H9 (cell line): Measurements from ENCODE around the gene NAA50. TPM values are rescaled to one million over a fixed set of nuclear protein-coding genes. Genes with fewer than 3 reads are reported as not detected.
A peak's percentile ranks its signal among the peaks of the same experiment; 100 is the strongest.

ENCODE experiments used
- DNase-seq: peaks from one replicate; pipeline ENCODE4 v3.0.0-alpha.2; 2017
- H2AFZ ChIP-seq: one replicate; pipeline ENCODE4 v1.6.1; 2013; ENCODE audit warnings: mild to moderate bottlenecking, low read length, control low read depth, moderate library complexity
- H2AK5ac ChIP-seq: 2 replicates; pipeline ENCODE4 v1.6.1; 2013; ENCODE audit warnings: low read length, control low read depth, mixed read lengths; ENCODE audit not compliant: insufficient read length
- H2BK120ac ChIP-seq: one replicate; pipeline ENCODE4 v1.6.1; 2013; ENCODE audit warnings: low read depth, mild to moderate bottlenecking, low read length, control low read depth, inconsistent platforms; ENCODE audit not compliant: poor library complexity, severe bottlenecking
- H2BK12ac ChIP-seq: 2 replicates; pipeline ENCODE4 v1.6.1; 2013; ENCODE audit warnings: low read length, control low read depth, mixed read lengths, low read depth; ENCODE audit not compliant: insufficient read length
- H2BK15ac ChIP-seq: 2 replicates; pipeline ENCODE4 v1.6.1; 2013; ENCODE audit warnings: low read depth, low read length, control low read depth
- H2BK20ac ChIP-seq: one replicate; pipeline ENCODE4 v1.6.1; 2013; ENCODE audit warnings: low read depth, mild to moderate bottlenecking, low read length, control low read depth, inconsistent platforms; ENCODE audit not compliant: poor library complexity, severe bottlenecking
- H2BK5ac ChIP-seq: 2 replicates; pipeline ENCODE4 v1.6.1; 2013; ENCODE audit warnings: low read length, control low read depth, mixed read lengths; ENCODE audit not compliant: insufficient read length
- H3K14ac ChIP-seq: 2 replicates; pipeline ENCODE4 v1.6.1; 2013; ENCODE audit warnings: low read length, control low read depth; ENCODE audit not compliant: insufficient read depth
- H3K18ac ChIP-seq: 2 replicates; pipeline ENCODE4 v1.6.1; 2013; ENCODE audit warnings: low read depth, mild to moderate bottlenecking, mixed read lengths, low read length, control low read depth; ENCODE audit not compliant: insufficient read length
- H3K23ac ChIP-seq: 2 replicates; pipeline ENCODE4 v1.6.1; 2013; ENCODE audit warnings: low read length, control low read depth, mixed read lengths, low read depth; ENCODE audit not compliant: insufficient read length
- H3K23me2 ChIP-seq: 2 replicates; pipeline ENCODE4 v1.6.1; 2013; ENCODE audit warnings: low read depth, mild to moderate bottlenecking, mixed read lengths, low read length, control low read depth; ENCODE audit not compliant: insufficient read length, poor library complexity, severe bottlenecking
- H3K27ac ChIP-seq: 2 replicates; pipeline ENCODE4 v1.5.1; 2013; ENCODE audit warnings: low read length, control low read depth, mixed read lengths, low read depth; ENCODE audit not compliant: insufficient read length
- H3K27me3 ChIP-seq: 2 replicates; pipeline ENCODE4 v1.6.1; 2013; ENCODE audit warnings: low read length, control low read depth, inconsistent platforms; ENCODE audit not compliant: insufficient read depth
- H3K4ac ChIP-seq: 2 replicates; pipeline ENCODE4 v1.6.1; 2013; ENCODE audit warnings: low read depth, mild to moderate bottlenecking, control low read depth, inconsistent platforms, low read length, moderate library complexity
- H3K4me1 ChIP-seq: 2 replicates; pipeline ENCODE4 v1.6.1; 2013; ENCODE audit warnings: low read length, control low read depth, inconsistent platforms; ENCODE audit not compliant: insufficient read depth
- H3K4me2 ChIP-seq: 2 replicates; pipeline ENCODE4 v1.6.1; 2013; ENCODE audit warnings: low read length, control low read depth, mixed read lengths; ENCODE audit not compliant: insufficient read length, insufficient read depth
- H3K56ac ChIP-seq: 2 replicates; pipeline ENCODE4 v1.6.1; 2013; ENCODE audit warnings: low read depth, mild to moderate bottlenecking, mixed read lengths, low read length, control low read depth; ENCODE audit not compliant: insufficient read length
- H3K79me1 ChIP-seq: 2 replicates; pipeline ENCODE4 v1.6.1; 2013; ENCODE audit warnings: low read depth, mild to moderate bottlenecking, moderate library complexity, low read length, control low read depth, inconsistent platforms; ENCODE audit not compliant: insufficient read depth, poor library complexity, severe bottlenecking
- H3K79me2 ChIP-seq: 2 replicates; pipeline ENCODE4 v1.6.1; 2013; ENCODE audit warnings: low read length, control low read depth, inconsistent platforms; ENCODE audit not compliant: insufficient read depth
- H3K9ac ChIP-seq: 2 replicates; pipeline ENCODE4 v1.6.1; 2013; ENCODE audit warnings: low read length, control low read depth, mixed read lengths; ENCODE audit not compliant: insufficient read length; ENCODE audit errors: extremely low read depth
- H3K9me3 ChIP-seq: one replicate; pipeline ENCODE4 v1.6.1; 2013; ENCODE audit warnings: low read depth, low read length, inconsistent platforms; ENCODE audit not compliant: control insufficient read depth
- H3T11ph ChIP-seq: one replicate; pipeline ENCODE4 v1.6.1; 2013; ENCODE audit warnings: mild to moderate bottlenecking, low read length, control low read depth, inconsistent platforms
- H4K20me1 ChIP-seq: one replicate; pipeline ENCODE4 v1.6.1; 2013; ENCODE audit not compliant: control insufficient read depth, insufficient read length, insufficient read depth
- H4K5ac ChIP-seq: 2 replicates; pipeline ENCODE4 v1.6.1; 2013; ENCODE audit warnings: low read depth, mild to moderate bottlenecking, mixed read lengths, low read length, control low read depth; ENCODE audit not compliant: insufficient read length
- H4K8ac ChIP-seq: replicated peaks from 2 replicates; pipeline ENCODE4 v1.6.1; 2013; ENCODE audit warnings: low read length, control low read depth, mixed read lengths, low read depth; ENCODE audit not compliant: insufficient read length
- H4K91ac ChIP-seq: 2 replicates; pipeline ENCODE4 v1.6.1; 2013; ENCODE audit warnings: low read depth, mild to moderate bottlenecking, moderate library complexity, mixed read lengths, low read length, control low read depth; ENCODE audit not compliant: insufficient read length
- H3K27ac Mint-ChIP-seq, 3 experiments: 2 replicates in 2 of 3; 3 replicates in 1 of 3; pipeline ENCODE4 v1.8.0; 2020 to 2021; ENCODE audit warnings: mixed read lengths in 3 of 3, mild to moderate bottlenecking in 1 of 3, moderate library complexity in 1 of 3
- H3K27me3 Mint-ChIP-seq: 2 replicates; pipeline ENCODE4 v1.8.0; 2021; ENCODE audit warnings: low read depth, mild to moderate bottlenecking, moderate library complexity, mixed read lengths
- H3K36me3 Mint-ChIP-seq, 3 experiments: 2 replicates in 2 of 3; 3 replicates in 1 of 3; pipeline ENCODE4 v1.8.0; 2020 to 2021; ENCODE audit warnings: low read depth in 3 of 3, mixed read lengths in 3 of 3; ENCODE audit not compliant: insufficient read depth in 1 of 3
- H3K4me1 Mint-ChIP-seq, 2 experiments: 2 replicates each; pipeline ENCODE4 v1.8.0; 2020; ENCODE audit warnings: mixed read lengths in 2 of 2
- H3K4me3 Mint-ChIP-seq, 2 experiments: 2 replicates in 1 of 2; 3 replicates in 1 of 2; pipeline ENCODE4 v1.8.0; 2020 to 2021; ENCODE audit warnings: mild to moderate bottlenecking in 2 of 2, mixed read lengths in 2 of 2, moderate library complexity in 1 of 2
- H3K9me3 Mint-ChIP-seq, 2 experiments: 2 replicates in 1 of 2; 3 replicates in 1 of 2; pipeline ENCODE4 v1.8.0; 2020; ENCODE audit warnings: mild to moderate bottlenecking in 2 of 2, mixed read lengths in 2 of 2, moderate library complexity in 1 of 2
- WGBS: extraction: QIAGEN DNeasy Blood & Tissue Kit; methylation state at CpG from one replicate; pipeline ENCODE4 v1.1.7; 2013; ENCODE audit warnings: missing lambda C conversion rate, low lambda C conversion rate, mixed read lengths; ENCODE audit not compliant: insufficient read length; ENCODE audit errors: extremely low coverage; 5-methylcytosine and 5-hydroxymethylcytosine counted together
- total RNA-seq: library from RNA; stranded (reverse); gene quantifications from 2 replicates; pipeline ENCODE4 v1.2.1, GENCODE V29; 2021
- TF ChIP-seq, protein P1 (sequence below): fragments of 200-600 bp; sonication (generic); conservative IDR thresholded peaks from 3 replicates; pipeline ENCODE4 v1.8.0; 2021; ENCODE audit warnings: antibody characterized with exemption, mild to moderate bottlenecking

NAA50 gene
- total RNA-seq, 1 experiment from 2014 or later = 216 TPM

DNA sequence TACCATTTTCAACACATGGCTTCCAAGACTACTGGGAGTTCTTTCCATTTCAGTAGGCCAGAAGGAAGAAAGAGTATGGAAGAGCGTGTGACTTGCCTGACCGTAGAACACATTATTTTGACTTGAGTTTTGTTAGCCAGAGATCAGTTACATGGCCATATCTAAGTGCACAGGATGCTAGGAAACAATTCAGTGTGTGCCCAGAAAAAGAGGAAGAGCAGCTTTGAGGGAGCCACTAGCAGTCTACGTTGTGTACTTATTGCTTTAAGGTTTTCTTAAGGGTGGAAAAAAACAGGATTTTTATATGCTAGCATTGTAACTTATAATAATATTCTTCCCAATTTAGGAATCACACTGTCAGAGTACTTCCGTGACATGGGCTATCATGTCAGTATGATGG is 48.5 kb upstream of the NAA50 start:
- Histone ChIP-seq H3K27ac (no peak overlapping the region), H4K8ac (no peak overlapping the region), H3K18ac (no peak overlapping the region), H3K9ac (no peak overlapping the region), H3T11ph (no peak overlapping the region), H2BK5ac (no peak overlapping the region), H3K4me2 (no peak overlapping the region), H4K20me1 (no peaks in the 10 kb centered on the region), H2BK20ac (no peak overlapping the region), H4K91ac (no peak overlapping the region), H3K14ac (no peak overlapping the region), H2BK12ac (no peak overlapping the region), H2BK120ac (no peak overlapping the region), H3K23me2 (no peaks in the 10 kb centered on the region), H3K56ac (no peak overlapping the region), H3K27me3 (no peaks in the 10 kb centered on the region), H2AFZ (no peak overlapping the region), H3K79me1 (no peaks in the 10 kb centered on the region), H3K4ac (no peak overlapping the region), H4K5ac (no peak overlapping the region), H2AK5ac (no peak overlapping the region), H3K23ac (no peak overlapping the region), H3K4me1 (no peaks in the 10 kb centered on the region), H2BK15ac (no peak overlapping the region), H3K9me3 (no peaks in the 10 kb centered on the region), H3K79me2 (no peaks in the 10 kb centered on the region)
- TF ChIP-seq, protein P1, sequence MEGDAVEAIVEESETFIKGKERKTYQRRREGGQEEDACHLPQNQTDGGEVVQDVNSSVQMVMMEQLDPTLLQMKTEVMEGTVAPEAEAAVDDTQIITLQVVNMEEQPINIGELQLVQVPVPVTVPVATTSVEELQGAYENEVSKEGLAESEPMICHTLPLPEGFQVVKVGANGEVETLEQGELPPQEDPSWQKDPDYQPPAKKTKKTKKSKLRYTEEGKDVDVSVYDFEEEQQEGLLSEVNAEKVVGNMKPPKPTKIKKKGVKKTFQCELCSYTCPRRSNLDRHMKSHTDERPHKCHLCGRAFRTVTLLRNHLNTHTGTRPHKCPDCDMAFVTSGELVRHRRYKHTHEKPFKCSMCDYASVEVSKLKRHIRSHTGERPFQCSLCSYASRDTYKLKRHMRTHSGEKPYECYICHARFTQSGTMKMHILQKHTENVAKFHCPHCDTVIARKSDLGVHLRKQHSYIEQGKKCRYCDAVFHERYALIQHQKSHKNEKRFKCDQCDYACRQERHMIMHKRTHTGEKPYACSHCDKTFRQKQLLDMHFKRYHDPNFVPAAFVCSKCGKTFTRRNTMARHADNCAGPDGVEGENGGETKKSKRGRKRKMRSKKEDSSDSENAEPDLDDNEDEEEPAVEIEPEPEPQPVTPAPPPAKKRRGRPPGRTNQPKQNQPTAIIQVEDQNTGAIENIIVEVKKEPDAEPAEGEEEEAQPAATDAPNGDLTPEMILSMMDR = no peak
- H3K9me3 Mint-ChIP-seq = no peaks in the 10 kb centered on the region; a peak in 1 of 5 replicates
- H3K4me1 Mint-ChIP-seq = no peaks in the 10 kb centered on the region
- no CpG with 5 or more reads among the region's 4 CpGs for WGBS
- no peaks in the 10 kb centered on the region for H3K27me3 Mint-ChIP-seq
- H3K27ac Mint-ChIP-seq = peak overlapping the region in 1 of 3 experiments; percentile 13; a peak in 1 of 7 replicates
- H3K4me3 Mint-ChIP-seq = no peak overlapping the region
- H3K36me3 Mint-ChIP-seq = peaks cover 2 to 44% (median 15%) of the 10 kb centered on the region in 3 experiments; a peak in 5 of 7 replicates
- no peak for DNase-seq
